HCT116 (cell line): ENCODE results near the gene SLF1. TPM values are rescaled to one million over a fixed set of nuclear protein-coding genes. Genes with fewer than 3 reads are reported as not detected.

ENCODE experiments used
- ATAC-seq: fragments of 200-7000 bp; cut with Tn5 transposase; 2 replicates; pipeline ENCODE4 v1.9.1; 2020; ENCODE audit warnings: mild to moderate bottlenecking, moderate library complexity
- BruUV-seq: library from RNA; stranded (reverse); fragments of 400-500 nt; replicated peaks from 2 replicates; lab custom pipeline; 2021; lab: Mats Ljungman, UMichigan
- CTCF ChIA-PET: fragments of 300-600 bp; sonication (Branson Sonifier 250); formaldehyde crosslinking; loops from one replicate; lab custom pipeline; 2021; ENCODE audit warnings: antibody characterized with exemption; lab: Charles Lee
- POLR2A ChIA-PET: fragments of 300-600, 350-600 bp; sonication (Branson Sonifier 250); formaldehyde crosslinking; loops from one replicate; lab custom pipeline; 2021; ENCODE audit warnings: antibody characterized with exemption; lab: Charles Lee
- RAD21 ChIA-PET, 2 experiments: fragments of 300-600 bp; sonication (Branson Sonifier 250); formaldehyde crosslinking; loops; one replicate each; lab custom pipeline; 2023; ENCODE audit warnings: low total read pairs in 2 of 2; ENCODE audit not compliant: uncharacterized antibody in 2 of 2, unreplicated experiment in 2 of 2, low non-redundant PET in 1 of 2; lab: Charles Lee
- DNase-seq: peaks from one replicate; pipeline ENCODE4 v3.0.0-alpha.2; 2010; ENCODE audit warnings: low read depth, low spot score
- H2AFZ ChIP-seq: fragments of 200-600 bp; shearing (Covaris generic), sonication (generic); 2 replicates; pipeline ENCODE4 v1.6.1; 2017; ENCODE audit warnings: low read depth, mixed run types, mixed read lengths, antibody characterized with exemption, low read length; ENCODE audit not compliant: poor library complexity, severe bottlenecking
- H3K27ac ChIP-seq: 2 replicates; pipeline ENCODE4 v1.5.1; 2012; ENCODE audit warnings: low read depth, low read length
- H3K27me3 ChIP-seq: fragments of 200-600 bp; sonication (generic); 2 replicates; pipeline ENCODE4 v1.6.1; 2016; ENCODE audit warnings: mixed run types, low read length, mixed read lengths; ENCODE audit not compliant: insufficient read depth
- H3K36me3 ChIP-seq, 2 experiments: fragments of 200-500 bp in 1 of 2; fragments of 200-600 bp in 1 of 2; sonication (Bioruptor generic) in 1 of 2; sonication (generic) in 1 of 2; 2 replicates each; pipeline versions ENCODE4 v1.5.1 to v1.6.1; 2014 to 2016; ENCODE audit warnings: low read length in 2 of 2, inconsistent platforms in 1 of 2, mixed read lengths in 1 of 2, mixed run types in 1 of 2; ENCODE audit not compliant: insufficient read depth in 2 of 2, control insufficient read depth in 1 of 2
- H3K4me1 ChIP-seq, 2 experiments: fragments of 200-600 bp in 1 of 2; sonication (generic) in 1 of 2; 2 replicates each; pipeline versions ENCODE4 v1.5.1 to v1.6.1; 2012 to 2017; ENCODE audit warnings: low read length in 2 of 2, inconsistent platforms in 1 of 2, mild to moderate bottlenecking in 1 of 2, mixed read lengths in 1 of 2, mixed run types in 1 of 2, moderate library complexity in 1 of 2; ENCODE audit not compliant: insufficient read depth in 2 of 2, control insufficient read depth in 1 of 2
- H3K4me2 ChIP-seq: fragments of 200-600 bp; sonication (generic); 2 replicates; pipeline ENCODE4 v1.6.1; 2017; ENCODE audit warnings: mixed run types, low read length, mixed read lengths
- H3K4me3 ChIP-seq, 2 experiments: fragments of 200-600 bp in 1 of 2; sonication (generic) in 1 of 2; replicated peaks in 1 of 2; 2 replicates each; pipeline ENCODE4 v1.5.1; 2011 to 2016; ENCODE audit warnings: low read length in 2 of 2, control low read depth in 1 of 2, low read depth in 1 of 2, mild to moderate bottlenecking in 1 of 2, mixed read lengths in 1 of 2, mixed run types in 1 of 2
- H3K79me2 ChIP-seq: fragments of 200-600 bp; sonication (generic); 2 replicates; pipeline ENCODE4 v1.6.1; 2017; ENCODE audit warnings: mild to moderate bottlenecking, mixed run types, low read length, moderate library complexity, mixed read lengths; ENCODE audit not compliant: insufficient read depth
- H3K9ac ChIP-seq: fragments of 200-600 bp; sonication (generic); 2 replicates; pipeline ENCODE4 v1.6.1; 2016; ENCODE audit warnings: low read length, mixed read lengths
- H3K9me2 ChIP-seq: fragments of 200-600 bp; sonication (generic), shearing (Covaris generic); 2 replicates; pipeline ENCODE4 v1.6.1; 2017; ENCODE audit warnings: mixed run types, mild to moderate bottlenecking, moderate library complexity; ENCODE audit not compliant: insufficient read depth
- H3K9me3 ChIP-seq, 2 experiments: fragments of 200-500 bp in 1 of 2; fragments of 200-600 bp in 1 of 2; sonication (Bioruptor generic) in 1 of 2; sonication (generic) in 1 of 2; 2 replicates each; pipeline ENCODE4 v1.6.1; 2014 to 2017; ENCODE audit warnings: low read length in 2 of 2, mixed read lengths in 2 of 2, inconsistent platforms in 1 of 2, low read depth in 1 of 2, mild to moderate bottlenecking in 1 of 2, mixed run types in 1 of 2, moderate library complexity in 1 of 2; ENCODE audit not compliant: control insufficient read depth in 1 of 2, insufficient read depth in 1 of 2
- H4K20me1 ChIP-seq: fragments of 200-600 bp; sonication (generic), shearing (Covaris generic); 2 replicates; pipeline ENCODE4 v1.6.1; 2017; ENCODE audit warnings: mixed run types, mild to moderate bottlenecking, moderate library complexity; ENCODE audit not compliant: insufficient read depth
- CBX3 ChIP-seq: IDR thresholded peaks from 2 replicates; pipeline ENCODE4 v1.6.1; 2012; ENCODE audit warnings: low read depth
- CEBPB ChIP-seq: IDR thresholded peaks from 2 replicates; pipeline ENCODE4 v1.6.1; 2012; ENCODE audit warnings: low read depth
- EGR1 ChIP-seq: IDR thresholded peaks from 2 replicates; pipeline ENCODE4 v1.6.1; 2012; ENCODE audit warnings: low read depth
- ELF1 ChIP-seq: IDR thresholded peaks from 2 replicates; pipeline ENCODE4 v1.6.1; 2012; ENCODE audit warnings: low read depth, borderline replicate concordance
- EZH2phosphoT487 ChIP-seq: fragments of 200-600 bp; IDR thresholded peaks from 2 replicates; pipeline ENCODE4 v1.6.1; 2018; ENCODE audit warnings: antibody characterized with exemption, borderline replicate concordance
- FOSL1 ChIP-seq: IDR thresholded peaks from 2 replicates; pipeline ENCODE4 v1.6.1; 2012; ENCODE audit warnings: low read depth
- JUND ChIP-seq: IDR thresholded peaks from 2 replicates; pipeline ENCODE4 v1.6.1; 2012
- POLR2A ChIP-seq: IDR thresholded peaks from 2 replicates; pipeline ENCODE4 v1.7.0; 2011; ENCODE audit warnings: borderline replicate concordance; ENCODE audit not compliant: insufficient read depth, insufficient read length; ENCODE audit errors: extremely low read depth
- RAD21 ChIP-seq: IDR thresholded peaks from 2 replicates; pipeline ENCODE4 v1.6.1; 2012; ENCODE audit warnings: low read depth, mild to moderate bottlenecking
- REST ChIP-seq: IDR thresholded peaks from 2 replicates; pipeline ENCODE4 v1.6.1; 2012; ENCODE audit warnings: low read depth
- SRF ChIP-seq: IDR thresholded peaks from 2 replicates; pipeline ENCODE4 v1.6.1; 2012; ENCODE audit warnings: low read depth
- TCF7L2 ChIP-seq: IDR thresholded peaks from 2 replicates; pipeline ENCODE4 v1.7.0; 2011; ENCODE audit warnings: borderline replicate concordance, inconsistent platforms; ENCODE audit not compliant: insufficient read depth, insufficient read length; ENCODE audit errors: extremely low read depth
- ZFX ChIP-seq: fragments of 450-650 bp; IDR thresholded peaks from 2 replicates; pipeline ENCODE4 v1.6.1; 2017
- ZNF274 ChIP-seq: fragments of 200-500 bp; sonication (Bioruptor generic); IDR thresholded peaks from 2 replicates; pipeline ENCODE4 v1.6.1; 2014; ENCODE audit warnings: mild to moderate bottlenecking, low read depth, low read length, inconsistent platforms
- intact Hi-C: fragments of 100-400 bp; cut with micrococcal nuclease; formaldehyde crosslinking; loops from 2 replicates; pipeline ENCODE4 v1.10.0; 2022
- total RNA-seq: library from RNA; stranded (reverse); gene quantifications from one replicate; pipeline ENCODE4 v1.2.1, GENCODE V29; 2021; ENCODE audit not compliant: unreplicated experiment
- TF ChIP-seq, protein P1 (sequence below): IDR thresholded peaks from 2 replicates; pipeline ENCODE4 v1.6.1; 2012
- TF ChIP-seq, protein P2 (sequence below): IDR thresholded peaks from 2 replicates; pipeline ENCODE4 v1.6.1; 2011; ENCODE audit warnings: mild to moderate bottlenecking, low read length, moderate library complexity; ENCODE audit not compliant: insufficient replicate concordance; ENCODE audit errors: extremely low read depth
- TF ChIP-seq, protein P3 (sequence below), 3 experiments: fragments of 200-600 bp in 1 of 3; sonication (generic) in 1 of 3; IDR thresholded peaks in 2 of 3; conservative IDR thresholded peaks in 1 of 3; 2 replicates each; pipeline ENCODE4 v1.5.1; 2012 to 2017; ENCODE audit warnings: low read depth in 2 of 3, low read length in 2 of 3, antibody characterized with exemption in 1 of 3, borderline replicate concordance in 1 of 3, control low read depth in 1 of 3, mild to moderate bottlenecking in 1 of 3, mixed read lengths in 1 of 3, mixed run types in 1 of 3, moderate library complexity in 1 of 3; ENCODE audit not compliant: insufficient read depth in 1 of 3
- TF ChIP-seq, protein P4 (sequence below): IDR thresholded peaks from 2 replicates; pipeline ENCODE4 v1.6.1; 2012

Gene SLF1
- total RNA-seq, 1 experiment from 2014 or later, result 10.4 TPM

- H3K27me3 ChIP-seq, result no peaks in the 10 kb centered on the region
- H3K9ac ChIP-seq, result no peak overlapping the region
- no peak overlapping the region for H3K4me3 ChIP-seq
- no peaks in the 10 kb centered on the region for H3K79me2 ChIP-seq
- DNase-seq (no peak), ATAC-seq (no peak)
- BruUV-seq, result no TSS peak
- intact Hi-C loops, result no loop called here
- no peak overlapping the region for H3K4me2 ChIP-seq
- TF ChIP-seq ELF1 (no peak), ZFX (no peak), CBX3 (no peak), REST (no peak), EZH2phosphoT487 (no peak), POLR2A (no peak), TCF7L2 (no peak), FOSL1 (no peak), ZNF274 (no peak), EGR1 (no peak), RAD21 (no peak), CEBPB (no peak), JUND (no peak), SRF (no peak)
- TF ChIP-seq, protein P1, sequence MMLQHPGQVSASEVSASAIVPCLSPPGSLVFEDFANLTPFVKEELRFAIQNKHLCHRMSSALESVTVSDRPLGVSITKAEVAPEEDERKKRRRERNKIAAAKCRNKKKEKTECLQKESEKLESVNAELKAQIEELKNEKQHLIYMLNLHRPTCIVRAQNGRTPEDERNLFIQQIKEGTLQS, result no peak
- TF ChIP-seq, protein P2, sequence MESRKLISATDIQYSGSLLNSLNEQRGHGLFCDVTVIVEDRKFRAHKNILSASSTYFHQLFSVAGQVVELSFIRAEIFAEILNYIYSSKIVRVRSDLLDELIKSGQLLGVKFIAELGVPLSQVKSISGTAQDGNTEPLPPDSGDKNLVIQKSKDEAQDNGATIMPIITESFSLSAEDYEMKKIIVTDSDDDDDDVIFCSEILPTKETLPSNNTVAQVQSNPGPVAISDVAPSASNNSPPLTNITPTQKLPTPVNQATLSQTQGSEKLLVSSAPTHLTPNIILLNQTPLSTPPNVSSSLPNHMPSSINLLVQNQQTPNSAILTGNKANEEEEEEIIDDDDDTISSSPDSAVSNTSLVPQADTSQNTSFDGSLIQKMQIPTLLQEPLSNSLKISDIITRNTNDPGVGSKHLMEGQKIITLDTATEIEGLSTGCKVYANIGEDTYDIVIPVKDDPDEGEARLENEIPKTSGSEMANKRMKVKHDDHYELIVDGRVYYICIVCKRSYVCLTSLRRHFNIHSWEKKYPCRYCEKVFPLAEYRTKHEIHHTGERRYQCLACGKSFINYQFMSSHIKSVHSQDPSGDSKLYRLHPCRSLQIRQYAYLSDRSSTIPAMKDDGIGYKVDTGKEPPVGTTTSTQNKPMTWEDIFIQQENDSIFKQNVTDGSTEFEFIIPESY, result no peak
- TF ChIP-seq, protein P3, sequence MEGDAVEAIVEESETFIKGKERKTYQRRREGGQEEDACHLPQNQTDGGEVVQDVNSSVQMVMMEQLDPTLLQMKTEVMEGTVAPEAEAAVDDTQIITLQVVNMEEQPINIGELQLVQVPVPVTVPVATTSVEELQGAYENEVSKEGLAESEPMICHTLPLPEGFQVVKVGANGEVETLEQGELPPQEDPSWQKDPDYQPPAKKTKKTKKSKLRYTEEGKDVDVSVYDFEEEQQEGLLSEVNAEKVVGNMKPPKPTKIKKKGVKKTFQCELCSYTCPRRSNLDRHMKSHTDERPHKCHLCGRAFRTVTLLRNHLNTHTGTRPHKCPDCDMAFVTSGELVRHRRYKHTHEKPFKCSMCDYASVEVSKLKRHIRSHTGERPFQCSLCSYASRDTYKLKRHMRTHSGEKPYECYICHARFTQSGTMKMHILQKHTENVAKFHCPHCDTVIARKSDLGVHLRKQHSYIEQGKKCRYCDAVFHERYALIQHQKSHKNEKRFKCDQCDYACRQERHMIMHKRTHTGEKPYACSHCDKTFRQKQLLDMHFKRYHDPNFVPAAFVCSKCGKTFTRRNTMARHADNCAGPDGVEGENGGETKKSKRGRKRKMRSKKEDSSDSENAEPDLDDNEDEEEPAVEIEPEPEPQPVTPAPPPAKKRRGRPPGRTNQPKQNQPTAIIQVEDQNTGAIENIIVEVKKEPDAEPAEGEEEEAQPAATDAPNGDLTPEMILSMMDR (IDR thresholded peaks at IDR 0.05 in 2 of 3, conservative IDR thresholded peaks at IDR 0.05 in 1 of 3; ENCODE audit: borderline replicate concordance in 1 of 3, insufficient read depth in 1 of 3, low read depth in 2 of 3, low read length in 2 of 3), result no peak
- TF ChIP-seq, protein P4, sequence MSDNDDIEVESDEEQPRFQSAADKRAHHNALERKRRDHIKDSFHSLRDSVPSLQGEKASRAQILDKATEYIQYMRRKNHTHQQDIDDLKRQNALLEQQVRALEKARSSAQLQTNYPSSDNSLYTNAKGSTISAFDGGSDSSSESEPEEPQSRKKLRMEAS, result no peak
- H4K20me1 ChIP-seq, result no peaks in the 10 kb centered on the region
- POLR2A ChIA-PET, result no interaction called here
- no peaks in the 10 kb centered on the region for H3K4me1 ChIP-seq
- 0 out of 4 replicates have a peak, but pooled peaks cover 0 to 2% of the 10 kb centered on the region in 2 experiments for H3K36me3 ChIP-seq
- no peak overlapping the region for H2AFZ ChIP-seq
- CTCF ChIA-PET, result no interaction called here
- RAD21 ChIA-PET, result no interaction called here
- H3K9me2 ChIP-seq, result no peaks in the 10 kb centered on the region
- no peak overlapping the region for H3K27ac ChIP-seq
- H3K9me3 ChIP-seq, result no peaks in the 10 kb centered on the region
These were observed 64.5 kb downstream of the SLF1 start for GRCh38 chr5:94682814-94683520.
